ENCODE measurements around the gene EFTUD2.
"Not testable (repeated sequence)": the region's sequence is repeated elsewhere in the genome, so short reads cannot be mapped to it uniquely, and the experiment has no call there.

EFTUD2 gene

DNA sequence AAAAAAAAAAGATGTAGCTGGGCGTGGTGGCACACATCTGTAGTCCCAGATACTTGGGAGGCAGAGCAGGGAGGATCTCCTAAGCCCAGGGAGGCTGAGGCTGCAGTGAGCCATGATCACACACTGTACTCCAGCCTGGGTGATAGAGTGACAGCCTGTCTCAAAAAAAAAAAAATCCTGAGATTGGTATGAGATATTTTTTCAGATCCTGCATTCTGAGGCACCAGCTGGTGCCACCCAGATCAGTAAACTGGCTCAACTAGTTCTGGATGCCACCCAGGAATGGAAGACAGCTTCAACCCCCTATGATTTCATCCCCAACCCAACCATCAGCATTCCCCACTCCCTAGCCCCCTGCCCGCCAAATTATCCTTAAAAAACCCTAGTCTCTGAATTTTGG lies 62.0 kb downstream of the EFTUD2 start:
- no peaks in the 10 kb centered on the region for H3K9me3 Mint-ChIP-seq (ENCODE audit: low read depth)
- H3K27ac Mint-ChIP-seq, result no peak overlapping the region
- no peaks in the 10 kb centered on the region for H3K36me3 Mint-ChIP-seq
- peaks cover 4% of the 10 kb centered on the region for H3K4me1 Mint-ChIP-seq (ENCODE audit: low read depth)
- no peak overlapping the region for H3K4me3 Mint-ChIP-seq
- H3K27me3 Mint-ChIP-seq, result peaks cover 2% of the 10 kb centered on the region

DNA sequence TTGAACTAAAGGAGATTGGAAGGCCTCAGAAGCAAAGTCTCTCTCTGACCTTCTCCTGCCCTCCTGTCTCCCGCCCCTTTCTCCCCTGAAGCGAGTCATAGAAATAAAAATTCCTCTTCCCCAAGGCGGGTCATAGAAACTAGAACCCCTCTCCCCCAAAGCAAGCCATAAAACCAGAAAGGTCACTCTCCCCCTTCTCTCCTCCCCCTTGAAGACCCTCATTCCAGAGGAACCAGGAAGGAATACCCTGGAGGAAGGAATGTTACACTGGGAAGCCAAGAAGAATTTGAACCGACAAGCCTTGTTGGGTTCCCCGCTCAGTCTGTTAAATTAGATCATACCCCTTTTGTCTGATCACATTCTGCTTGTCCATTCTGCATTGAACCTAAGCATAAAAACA lies 66.4 kb downstream of the EFTUD2 start:
- Mint-ChIP-seq H3K9me3 (ENCODE audit: low read depth) (no peaks in the 10 kb centered on the region), H3K4me3 (no peak overlapping the region), H3K27ac (no peak overlapping the region), H3K36me3 (no peaks in the 10 kb centered on the region), H3K27me3 (peaks cover 13% of the 10 kb centered on the region), H3K4me1 (ENCODE audit: low read depth) (peaks cover 12% of the 10 kb centered on the region)

DNA sequence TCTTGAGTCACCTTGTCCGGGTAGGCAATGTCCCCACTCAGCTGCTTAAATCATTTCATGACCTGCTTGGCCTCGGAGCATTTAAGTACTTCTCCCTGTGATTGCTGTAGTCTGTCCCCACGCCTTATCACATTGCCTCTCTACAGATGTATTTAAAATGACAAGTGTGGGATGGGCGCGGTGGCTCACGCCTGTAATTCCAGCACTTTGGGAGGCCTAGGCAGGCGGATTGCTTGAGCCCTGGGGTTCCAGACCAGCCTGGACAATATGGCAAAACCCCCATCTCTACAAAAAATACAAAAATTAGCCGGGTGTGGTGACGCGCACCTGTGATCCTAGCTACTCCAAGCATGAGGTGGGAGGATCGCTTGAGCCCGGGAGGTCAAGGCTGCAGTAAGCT lies 67.9 kb downstream of the EFTUD2 start:
- H3K4me1 Mint-ChIP-seq (ENCODE audit: low read depth), result peaks cover 12% of the 10 kb centered on the region
- H3K9me3 Mint-ChIP-seq (ENCODE audit: low read depth), result no peaks in the 10 kb centered on the region
- H3K36me3 Mint-ChIP-seq, result no peaks in the 10 kb centered on the region
- H3K4me3 Mint-ChIP-seq, result no peak overlapping the region
- peaks cover 23% of the 10 kb centered on the region for H3K27me3 Mint-ChIP-seq
- H3K27ac Mint-ChIP-seq, result no peak overlapping the region

DNA sequence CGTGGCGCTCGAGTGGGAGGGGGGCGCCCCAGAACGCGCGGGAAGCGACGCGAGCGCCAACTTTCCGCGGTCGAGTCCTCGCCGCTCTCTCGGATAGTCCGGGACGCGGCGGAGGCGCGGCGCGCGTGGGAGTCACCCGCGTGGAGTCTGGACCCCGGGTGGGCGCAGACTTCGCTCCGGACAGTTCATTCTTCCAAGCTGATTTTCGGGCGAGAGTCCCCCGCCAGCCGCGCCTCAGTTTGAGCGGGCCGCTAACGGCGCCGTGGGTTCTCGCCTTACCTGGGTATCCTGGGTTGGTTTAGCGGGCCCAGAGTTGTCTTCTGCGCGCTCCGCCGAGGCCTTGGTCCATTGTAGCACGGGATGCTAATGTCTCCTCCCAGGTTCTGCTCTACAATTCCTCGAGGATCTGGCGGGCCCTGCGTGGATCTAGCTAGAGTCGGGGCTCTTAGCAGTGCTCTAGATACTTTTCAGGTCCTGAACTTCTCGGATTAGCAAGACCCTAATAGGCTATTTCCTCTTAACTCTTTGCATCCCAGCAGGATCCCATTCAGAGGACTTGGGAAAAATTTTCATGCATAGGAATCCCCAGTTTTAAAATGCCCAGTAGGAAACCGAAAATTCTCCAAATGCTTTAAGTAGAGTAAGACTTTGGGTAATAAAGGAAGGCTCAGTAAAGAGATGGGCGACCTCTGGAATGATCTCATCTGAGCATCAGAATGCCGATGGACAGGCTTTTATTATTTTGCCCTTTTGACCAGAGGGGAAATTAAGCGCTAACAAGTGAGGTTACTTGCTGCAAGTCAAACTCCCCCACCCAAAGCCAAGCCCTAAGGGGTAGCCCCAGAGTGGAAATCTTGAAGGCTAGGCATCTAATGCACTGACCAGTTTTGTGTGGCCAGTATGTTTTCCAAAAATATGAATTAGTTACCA lies 68.6 kb downstream of the EFTUD2 start:
- H3K27me3 Mint-ChIP-seq, result peaks cover 23% of the 10 kb centered on the region
- peaks cover 12% of the 10 kb centered on the region for H3K4me1 Mint-ChIP-seq (ENCODE audit: low read depth)
- no peaks in the 10 kb centered on the region for H3K9me3 Mint-ChIP-seq (ENCODE audit: low read depth)
- peak overlapping the region; percentile 78 for H3K4me3 Mint-ChIP-seq
- H3K36me3 Mint-ChIP-seq, result no peaks in the 10 kb centered on the region
- no peak overlapping the region for H3K27ac Mint-ChIP-seq

DNA sequence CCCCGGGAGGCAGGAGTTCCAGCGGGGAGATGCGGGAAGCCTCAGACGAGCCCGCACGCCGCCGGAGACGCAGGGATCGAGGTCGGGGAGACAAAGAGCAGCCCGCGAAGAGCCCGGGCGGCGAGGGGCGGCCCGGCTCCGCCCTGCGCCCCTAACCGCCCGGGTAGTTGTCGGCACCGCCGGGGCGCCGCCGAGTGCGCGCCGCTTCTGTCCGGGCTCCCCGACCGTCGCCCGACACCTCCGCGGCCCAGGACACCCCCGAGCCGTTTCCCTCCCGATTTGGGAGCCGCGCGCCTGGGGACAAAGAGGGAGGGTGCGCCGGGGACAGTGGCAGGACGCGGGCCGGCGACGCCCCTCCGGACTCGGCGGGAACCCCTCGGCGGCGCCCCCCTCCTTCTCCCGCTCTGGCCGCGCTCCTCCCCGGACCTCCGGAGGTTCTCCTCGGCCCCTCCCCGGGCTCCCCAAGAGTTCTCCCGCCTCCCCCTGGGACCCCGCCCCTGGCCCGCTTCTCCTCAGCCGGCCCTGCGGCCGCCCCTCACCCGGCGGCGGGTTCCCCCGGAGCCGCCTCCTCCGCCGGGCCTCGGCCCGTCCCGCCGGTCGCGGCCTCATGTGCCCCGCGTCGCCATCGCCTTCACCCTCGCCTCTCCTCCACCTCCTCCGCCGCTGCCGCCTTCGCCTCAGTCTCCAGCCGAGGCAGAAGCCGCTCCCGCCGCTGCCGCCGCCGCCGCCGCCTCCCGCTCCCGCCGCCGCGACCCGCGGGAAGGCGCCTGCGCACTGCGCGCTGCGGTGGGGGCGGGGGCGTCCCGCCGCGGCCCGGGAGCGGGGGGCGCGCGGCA lies 69.5 kb downstream of the EFTUD2 start, which contains the start of gene GJC1:
Gene GJC1 (minus strand): TSS at position 765 of the 836 bp plus-strand sequence. CDS start 24,470 bp downstream, outside the sequence.
- Mint-ChIP-seq H3K36me3 (no peaks in the 10 kb centered on the region), H3K9me3 (ENCODE audit: low read depth) (no peaks in the 10 kb centered on the region), H3K27me3 (peaks cover 23% of the 10 kb centered on the region), H3K27ac (no peak within 1 kb of the TSS), H3K4me1 (ENCODE audit: low read depth) (peaks cover 12% of the 10 kb centered on the region), H3K4me3 (peak within 1 kb of the TSS; percentile 83)

DNA sequence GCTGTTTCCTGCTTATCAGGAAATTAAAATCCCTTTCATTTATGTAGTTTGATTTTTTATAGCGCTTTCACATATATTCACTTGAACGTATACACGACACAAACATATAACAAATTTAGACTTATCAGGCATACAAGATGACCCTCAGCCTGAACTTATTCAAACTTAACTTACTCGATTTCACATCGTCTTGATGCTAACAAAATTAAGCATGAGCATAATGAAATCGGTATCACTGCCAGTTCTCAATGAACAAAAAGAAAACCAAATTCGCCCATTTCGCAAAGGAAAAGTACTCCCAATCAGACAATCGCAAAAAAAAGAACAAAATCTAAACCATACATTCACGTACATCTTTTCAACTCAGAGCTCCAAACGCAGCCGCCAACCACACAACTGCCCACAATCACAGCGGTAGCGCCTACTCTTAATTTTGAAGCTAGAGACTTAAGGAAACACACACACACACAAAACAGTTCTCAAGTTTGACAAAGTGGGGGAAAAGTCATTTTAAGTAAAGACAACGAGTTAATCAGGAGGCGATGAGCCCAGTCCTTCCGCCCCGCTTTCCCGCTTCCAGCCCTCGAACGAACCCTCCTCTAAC lies 70.2 kb downstream of the EFTUD2 start:
- no peaks in the 10 kb centered on the region for H3K36me3 Mint-ChIP-seq
- no peaks in the 10 kb centered on the region for H3K9me3 Mint-ChIP-seq (ENCODE audit: low read depth)
- H3K4me1 Mint-ChIP-seq (ENCODE audit: low read depth), result peaks cover 12% of the 10 kb centered on the region
- H3K27me3 Mint-ChIP-seq, result peaks cover 23% of the 10 kb centered on the region
- H3K4me3 Mint-ChIP-seq, result peak overlapping the region; percentile 83
- no peak overlapping the region for H3K27ac Mint-ChIP-seq

DNA sequence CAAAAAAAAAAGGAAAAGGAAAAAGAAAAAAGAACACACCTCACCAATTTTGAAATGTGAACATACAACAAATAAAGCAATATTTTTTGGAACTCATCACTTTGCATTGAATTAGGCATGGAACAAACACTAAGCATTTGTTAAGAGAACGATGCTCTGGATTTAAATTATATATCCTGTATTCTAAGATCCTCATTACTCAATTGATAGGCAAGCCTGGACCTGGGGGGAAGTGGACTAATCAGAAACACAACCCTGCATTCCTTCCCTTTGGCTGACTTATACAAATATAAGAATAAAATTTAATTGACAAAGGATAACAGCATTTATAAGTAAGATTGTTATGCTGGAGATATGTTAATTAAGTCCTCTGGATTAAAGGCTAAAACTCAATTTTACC lies 71.4 kb downstream of the EFTUD2 start:
- H3K9me3 Mint-ChIP-seq (ENCODE audit: low read depth), result no peaks in the 10 kb centered on the region
- H3K27me3 Mint-ChIP-seq, result peaks cover 24% of the 10 kb centered on the region
- H3K27ac Mint-ChIP-seq, result no peak overlapping the region
- H3K4me1 Mint-ChIP-seq (ENCODE audit: low read depth), result peaks cover 12% of the 10 kb centered on the region
- no peaks in the 10 kb centered on the region for H3K36me3 Mint-ChIP-seq
- H3K4me3 Mint-ChIP-seq, result no peak overlapping the region

DNA sequence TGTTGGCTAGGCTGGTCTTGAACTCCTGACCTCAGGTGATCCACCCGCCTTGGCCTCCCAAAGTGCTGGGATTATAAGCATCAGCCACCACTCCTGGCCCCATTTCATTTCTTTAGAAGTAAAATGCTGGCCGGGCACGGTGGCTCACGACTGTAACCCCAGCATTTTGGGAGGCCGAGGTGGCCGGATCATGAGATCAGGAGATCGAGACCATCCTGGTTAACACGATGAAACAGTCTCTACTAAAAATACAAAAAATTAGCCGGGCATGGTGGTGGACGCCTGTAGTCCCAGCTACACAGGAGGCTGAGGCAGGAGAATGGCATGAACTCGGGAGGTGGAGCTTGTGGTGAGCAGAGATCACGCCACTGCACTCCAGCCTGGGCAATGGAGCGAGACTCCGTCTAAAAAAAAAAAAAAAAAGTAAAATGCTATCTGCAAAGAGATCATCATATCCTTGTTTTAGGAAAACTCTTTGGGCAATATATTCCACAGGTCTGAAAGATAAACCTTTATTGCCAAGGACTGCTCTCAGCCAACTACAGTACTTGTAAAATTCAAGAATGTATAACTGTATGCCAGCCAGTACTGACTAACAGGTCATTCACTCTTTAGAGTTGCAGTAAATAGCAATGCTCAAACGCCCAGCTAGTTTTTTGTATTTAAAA lies 73.0 kb downstream of the EFTUD2 start:
- H3K27ac Mint-ChIP-seq, result no peak overlapping the region
- H3K4me1 Mint-ChIP-seq (ENCODE audit: low read depth), result peaks cover 12% of the 10 kb centered on the region
- no peaks in the 10 kb centered on the region for H3K9me3 Mint-ChIP-seq (ENCODE audit: low read depth)
- H3K27me3 Mint-ChIP-seq, result peaks cover 24% of the 10 kb centered on the region
- H3K4me3 Mint-ChIP-seq, result no peak overlapping the region
- H3K36me3 Mint-ChIP-seq, result no peaks in the 10 kb centered on the region

DNA sequence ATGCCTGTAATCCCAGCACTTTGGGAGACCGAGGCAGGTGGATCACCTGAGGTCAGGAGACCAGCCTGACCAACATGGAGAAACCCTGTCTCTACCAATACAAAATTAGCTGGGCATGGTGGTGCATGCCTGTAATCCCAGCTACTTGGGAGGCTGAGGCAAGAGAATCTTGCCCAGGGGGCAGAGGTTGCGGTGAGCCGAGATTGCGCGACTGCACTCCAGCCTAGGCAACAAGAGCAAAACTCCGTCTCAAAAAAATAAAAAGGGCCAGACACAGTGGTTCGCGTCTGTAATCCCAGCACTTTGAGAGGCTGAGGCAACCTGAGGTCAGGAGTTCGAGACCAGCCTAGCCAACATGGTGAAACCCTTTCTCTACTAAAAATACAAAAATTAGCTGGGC lies 74.0 kb downstream of the EFTUD2 start:
- not testable (repeated sequence) for H3K9me3 Mint-ChIP-seq (ENCODE audit: low read depth); H3K4me3 Mint-ChIP-seq; H3K27ac Mint-ChIP-seq; H3K36me3 Mint-ChIP-seq
- H3K4me1 Mint-ChIP-seq (ENCODE audit: low read depth), result peaks cover 11% of the 10 kb centered on the region
- peaks cover 29% of the 10 kb centered on the region for H3K27me3 Mint-ChIP-seq

DNA sequence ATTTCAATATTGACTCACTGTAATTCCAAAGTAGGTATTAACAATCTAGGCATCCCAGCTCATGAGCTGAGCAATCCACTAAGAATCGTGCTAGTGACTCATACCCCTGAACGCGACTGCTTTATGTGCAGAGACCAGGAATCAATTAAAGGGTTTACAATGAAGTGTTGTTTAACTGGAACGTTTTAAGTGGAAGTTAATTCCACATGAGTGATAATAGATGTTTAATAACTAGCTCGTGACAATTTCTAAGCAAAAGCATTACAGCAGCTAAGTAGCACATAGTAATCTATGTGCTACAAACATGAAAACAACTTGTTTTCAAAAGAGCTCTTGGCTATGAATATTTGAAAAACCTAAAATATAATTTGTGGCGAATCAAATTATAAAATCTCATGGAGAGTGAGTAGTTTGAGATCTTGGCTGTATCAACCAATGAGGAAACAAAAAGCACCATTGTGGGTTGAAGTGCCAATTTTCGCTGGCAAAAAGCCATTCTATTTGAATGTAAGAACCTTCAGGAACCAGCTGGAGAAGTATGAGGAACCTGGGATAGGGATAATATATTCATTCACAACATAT lies 78.5 kb downstream of the EFTUD2 start:
- no peaks in the 10 kb centered on the region for H3K9me3 Mint-ChIP-seq (ENCODE audit: low read depth)
- no peak overlapping the region for H3K27ac Mint-ChIP-seq
- H3K27me3 Mint-ChIP-seq, result peaks cover 10% of the 10 kb centered on the region
- H3K4me3 Mint-ChIP-seq, result no peak overlapping the region
- H3K36me3 Mint-ChIP-seq, result no peaks in the 10 kb centered on the region
- no peaks in the 10 kb centered on the region for H3K4me1 Mint-ChIP-seq (ENCODE audit: low read depth)

DNA sequence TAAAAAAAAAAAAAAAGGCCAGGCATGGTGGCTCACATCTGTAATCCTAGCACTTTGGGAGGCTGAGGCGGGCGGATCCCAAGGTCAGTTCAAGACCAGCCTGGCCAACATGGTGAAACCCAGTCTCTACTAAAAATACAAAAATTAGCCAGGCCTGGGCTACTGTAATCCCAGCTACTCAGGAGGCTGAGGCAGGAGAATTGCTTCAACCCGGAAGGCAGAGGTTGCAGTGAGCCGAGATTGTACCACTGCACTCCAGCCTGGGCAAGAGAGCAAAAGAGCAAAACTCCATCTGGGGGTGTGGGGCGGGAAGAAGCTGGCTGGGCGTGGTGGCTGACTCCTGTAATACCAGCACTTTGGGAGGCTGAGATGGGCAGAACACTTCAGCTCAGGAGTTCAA lies 80.7 kb downstream of the EFTUD2 start:
- H3K27me3 Mint-ChIP-seq; H3K4me1 Mint-ChIP-seq (ENCODE audit: low read depth); H3K27ac Mint-ChIP-seq; H3K9me3 Mint-ChIP-seq (ENCODE audit: low read depth); H3K36me3 Mint-ChIP-seq; H3K4me3 Mint-ChIP-seq: not testable (repeated sequence)

DNA sequence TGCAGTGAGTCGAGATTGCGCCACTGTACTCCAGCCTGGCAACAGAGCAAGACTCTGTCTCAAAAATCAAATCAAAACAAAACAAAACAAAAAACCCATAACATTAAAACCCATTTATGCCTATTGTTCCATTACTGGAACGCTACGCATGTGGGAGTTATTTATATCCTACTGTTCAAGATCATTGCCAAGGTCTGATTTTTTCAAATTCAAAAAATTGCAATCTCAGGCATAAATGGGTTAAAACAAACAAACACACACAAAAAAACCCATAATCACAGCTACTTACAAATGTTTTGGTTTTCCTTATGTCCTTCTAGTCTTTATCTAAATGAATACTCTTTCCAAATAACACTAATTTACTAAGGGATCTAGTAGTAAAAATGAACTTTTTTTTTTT lies 87.0 kb downstream of the EFTUD2 start:
- Mint-ChIP-seq H3K27ac (no peak overlapping the region), H3K4me3 (no peak overlapping the region), H3K9me3 (ENCODE audit: low read depth) (no peaks in the 10 kb centered on the region), H3K4me1 (ENCODE audit: low read depth) (no peaks in the 10 kb centered on the region), H3K36me3 (no peaks in the 10 kb centered on the region), H3K27me3 (no peaks in the 10 kb centered on the region)

DNA sequence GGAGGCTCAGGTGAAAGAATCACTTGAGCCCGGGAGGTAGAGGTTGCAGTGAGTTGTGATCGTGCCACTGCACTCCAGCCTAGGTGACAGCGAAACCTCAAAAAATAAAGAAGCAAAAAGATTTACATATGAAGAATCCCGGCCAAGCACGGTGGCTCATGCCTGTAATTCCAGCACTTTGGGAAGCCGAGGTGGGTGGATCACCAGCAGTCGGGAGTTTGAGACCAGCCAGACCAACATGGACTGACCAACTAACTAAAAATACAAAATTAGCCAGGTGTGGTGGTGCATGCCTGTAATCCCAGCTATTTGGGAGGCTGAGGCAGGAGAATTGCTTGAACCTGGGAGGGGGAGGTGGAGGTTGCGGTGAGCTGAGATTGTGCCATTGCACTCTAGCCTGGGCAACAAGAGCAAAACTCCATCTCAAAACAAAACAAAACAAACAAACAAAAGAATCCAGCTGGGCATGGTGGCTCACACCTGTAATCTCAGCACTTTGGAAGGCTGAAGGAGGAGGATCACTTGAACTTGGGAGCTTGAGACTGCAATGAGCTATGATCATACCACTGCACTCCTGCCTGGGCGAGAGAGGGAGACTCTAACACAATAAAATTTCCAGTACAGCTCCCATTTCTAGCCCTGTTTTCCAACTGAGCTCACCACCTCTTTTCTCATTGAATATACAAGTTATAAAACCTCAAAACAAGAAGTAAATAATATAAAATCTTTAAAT lies 90.4 kb downstream of the EFTUD2 start:
- not testable (repeated sequence) for H3K27ac Mint-ChIP-seq; H3K27me3 Mint-ChIP-seq; H3K4me1 Mint-ChIP-seq (ENCODE audit: low read depth); H3K36me3 Mint-ChIP-seq; H3K4me3 Mint-ChIP-seq; H3K9me3 Mint-ChIP-seq (ENCODE audit: low read depth)

DNA sequence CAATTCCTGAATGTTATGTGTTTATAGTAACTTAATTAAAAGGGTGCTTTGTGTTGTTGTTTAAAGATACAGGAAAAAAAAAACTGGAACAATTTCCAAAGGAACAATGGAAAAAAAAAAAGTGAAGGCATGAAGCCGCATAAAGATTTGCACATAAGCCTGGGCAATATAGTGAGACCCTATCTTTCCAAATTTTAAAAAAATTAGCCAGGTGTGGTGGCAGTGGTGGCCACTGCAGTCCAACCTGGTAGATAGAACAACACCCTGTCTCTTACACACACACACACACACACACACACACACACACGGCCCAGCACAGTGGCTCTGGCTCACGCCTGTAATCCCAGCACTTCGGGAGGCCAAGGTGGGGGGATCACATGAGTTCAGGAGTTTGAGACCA lies 91.1 kb downstream of the EFTUD2 start:
- Mint-ChIP-seq H3K9me3 (ENCODE audit: low read depth) (no peaks in the 10 kb centered on the region), H3K27me3 (no peaks in the 10 kb centered on the region), H3K4me1 (ENCODE audit: low read depth) (no peaks in the 10 kb centered on the region), H3K36me3 (peaks cover 4% of the 10 kb centered on the region), H3K27ac (no peak overlapping the region), H3K4me3 (no peak overlapping the region)

All from activated naive CD8-positive, alpha-beta T cell (primary cell).